NCI-H2029 treated with DMSO at 0.1 percent for 48 hours (cell line): ENCODE results near the gene TACSTD2.
"Not testable (repeated sequence)": the region's sequence is repeated elsewhere in the genome, so short reads cannot be mapped to it uniquely, and the experiment has no call there.

Source experiments
- DNase-seq: peaks from one replicate; lab custom pipeline; 2025; lab: John Stamatoyannopoulos, UW

TACSTD2 gene

GRCh38 chr1:58563715-58564114, 13.3 kb downstream of the TACSTD2 start:
- not testable (repeated sequence) for DNase-seq

GRCh38 chr1:58561633-58562032, 15.4 kb downstream of the TACSTD2 start:
- DNase-seq = no peak

- DNase-seq = no peak
Observed at GRCh38 chr1:58555393-58555792, 21.7 kb downstream of the TACSTD2 start.

- no peak for DNase-seq
Observed at GRCh38 chr1:58551186-58552140, 25.6 kb downstream of the TACSTD2 start.

- DNase-seq = not testable (repeated sequence)
Observed at GRCh38 chr1:58549291-58549690, 27.8 kb downstream of the TACSTD2 start.

- no peak for DNase-seq
Observed at GRCh38 chr1:58548371-58548770, 28.7 kb downstream of the TACSTD2 start.

- peak; percentile 94 for DNase-seq
Observed at GRCh38 chr1:58546520-58547308, 30.3 kb downstream of the TACSTD2 start, which contains the start of gene OMA1. TSS of gene OMA1 (minus strand) at chr1:58546726. CDS start at chr1:58539294, 7,432 bp downstream.

- DNase-seq = peak; percentile 59
Observed at GRCh38 chr1:58545591-58546519, 31.2 kb downstream of the TACSTD2 start.

- DNase-seq = no peak
Observed at GRCh38 chr1:58543260-58543659, 33.8 kb downstream of the TACSTD2 start.

- no peak for DNase-seq
Observed at GRCh38 chr1:58539553-58539952, 37.5 kb downstream of the TACSTD2 start.

- DNase-seq = no peak
Observed at GRCh38 chr1:58538821-58539220, 38.2 kb downstream of the TACSTD2 start.

- not testable (repeated sequence) for DNase-seq
Observed at GRCh38 chr1:58531842-58532241, 45.2 kb downstream of the TACSTD2 start.

GRCh38 chr1:58529284-58529683, 47.8 kb downstream of the TACSTD2 start:
- no peak for DNase-seq

GRCh38 chr1:58528518-58528917, 48.5 kb downstream of the TACSTD2 start:
- DNase-seq = no peak
